HTR-8/SVneo (cell line): ENCODE data around the gene KISS1R.
"Not testable (repeated sequence)": the region's sequence is repeated elsewhere in the genome, so short reads cannot be mapped to it uniquely, and the experiment has no call there.

Experiments
- DNase-seq: peaks from one replicate; pipeline ENCODE4 v3.0.0; 2011; ENCODE audit warnings: low spot score, mixed read lengths; ENCODE audit not compliant: insufficient read length
- FAIRE-seq: peaks from 2 replicates; lab custom pipeline; 2011; peaks lifted over from hg19 to GRCh38; lab: Jason Lieb, UNC

KISS1R gene

DNA sequence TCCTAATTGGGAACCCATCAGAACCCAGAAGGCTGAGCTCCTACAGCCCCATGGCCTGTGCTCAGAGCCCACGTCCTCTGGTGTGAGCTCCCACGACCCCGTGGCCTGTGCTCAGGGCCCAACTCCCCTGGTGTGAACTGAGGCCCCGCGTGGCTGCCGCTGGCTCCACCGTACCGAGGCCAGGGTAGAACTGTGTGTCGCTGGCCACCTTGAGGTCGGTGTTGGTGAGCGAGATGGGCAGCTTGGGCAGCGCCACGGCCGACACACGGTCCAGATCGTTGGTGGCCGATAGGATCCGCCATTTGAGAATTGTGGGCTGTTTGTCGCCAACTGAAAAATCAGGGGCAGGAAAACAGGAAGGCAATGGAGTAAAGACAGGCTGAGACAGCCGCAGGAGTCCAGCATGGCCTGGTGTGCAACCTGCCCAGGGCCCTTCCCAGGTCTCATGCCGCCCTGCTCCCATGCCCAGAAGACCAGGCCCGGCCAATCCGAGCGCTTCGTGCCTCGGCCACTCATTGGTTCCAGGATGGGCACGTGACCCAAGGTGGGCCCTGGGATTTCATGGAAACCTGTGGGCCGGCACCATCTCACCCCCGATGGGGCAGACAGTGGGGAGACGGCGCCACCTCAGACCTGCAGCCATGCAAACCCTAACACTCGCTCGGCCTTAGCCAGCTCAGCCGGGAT is 35.6 kb upstream of the KISS1R start:
- DNase-seq (no peak), FAIRE-seq (no peak)

DNA sequence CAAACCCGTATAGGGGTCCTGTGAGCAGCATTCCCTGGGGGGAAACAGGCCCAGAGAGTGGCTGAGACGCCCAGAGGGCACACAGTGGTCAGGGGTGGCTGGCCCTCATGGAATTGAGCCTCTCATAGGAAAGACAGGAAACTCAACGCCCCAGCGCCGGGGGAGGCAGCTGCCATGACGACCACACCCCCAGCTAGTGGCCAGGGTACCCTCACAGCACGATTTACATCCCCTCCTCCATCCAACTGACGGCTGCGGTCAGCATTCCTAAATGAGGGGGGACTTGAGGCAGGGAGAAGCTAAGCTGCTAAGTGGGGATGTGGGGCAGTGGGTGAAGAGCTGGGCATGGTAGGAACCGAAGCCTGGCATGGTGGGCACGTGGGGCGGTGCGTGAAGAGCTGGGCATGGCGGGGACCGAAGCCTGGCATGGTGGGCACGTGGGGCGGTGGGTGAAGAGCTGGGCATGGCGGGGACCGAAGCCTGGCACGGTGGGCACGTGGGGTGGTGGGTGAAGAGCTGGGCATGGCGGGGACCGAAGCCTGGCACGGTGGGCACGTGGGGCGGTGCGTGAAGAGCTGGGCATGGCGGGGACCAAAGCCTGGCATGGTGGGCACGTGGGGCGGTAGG is 34.1 kb upstream of the KISS1R start:
- DNase-seq (no peak), FAIRE-seq (no peak)

DNA sequence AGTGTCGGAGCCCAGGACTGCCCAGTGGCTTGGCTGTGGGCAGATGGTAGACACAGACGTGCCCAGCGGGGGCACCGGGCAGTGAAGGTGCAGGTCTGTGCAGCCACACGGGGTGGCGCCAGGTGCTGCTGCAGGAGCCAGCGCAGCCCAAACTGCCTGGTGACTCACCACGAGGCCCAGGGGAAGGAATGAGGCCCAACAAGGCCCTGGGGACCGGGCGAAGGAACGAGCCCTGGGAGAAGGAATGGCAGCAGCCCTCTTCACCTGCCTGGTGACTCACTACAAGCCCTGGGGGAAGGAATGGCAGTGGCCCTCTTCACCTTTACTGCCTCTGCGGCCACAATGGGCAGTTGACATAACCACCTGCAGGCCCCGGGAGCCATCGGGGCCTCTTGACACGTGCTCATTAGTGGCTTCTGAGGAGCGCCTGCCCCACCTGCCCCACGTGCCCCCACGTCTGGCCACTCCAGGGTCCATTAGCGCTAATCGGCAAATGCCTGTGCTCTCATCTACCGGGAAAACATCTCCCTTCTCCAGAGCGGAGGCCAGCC is 33.4 kb upstream of the KISS1R start:
- DNase-seq (no peak), FAIRE-seq (no peak)

DNA sequence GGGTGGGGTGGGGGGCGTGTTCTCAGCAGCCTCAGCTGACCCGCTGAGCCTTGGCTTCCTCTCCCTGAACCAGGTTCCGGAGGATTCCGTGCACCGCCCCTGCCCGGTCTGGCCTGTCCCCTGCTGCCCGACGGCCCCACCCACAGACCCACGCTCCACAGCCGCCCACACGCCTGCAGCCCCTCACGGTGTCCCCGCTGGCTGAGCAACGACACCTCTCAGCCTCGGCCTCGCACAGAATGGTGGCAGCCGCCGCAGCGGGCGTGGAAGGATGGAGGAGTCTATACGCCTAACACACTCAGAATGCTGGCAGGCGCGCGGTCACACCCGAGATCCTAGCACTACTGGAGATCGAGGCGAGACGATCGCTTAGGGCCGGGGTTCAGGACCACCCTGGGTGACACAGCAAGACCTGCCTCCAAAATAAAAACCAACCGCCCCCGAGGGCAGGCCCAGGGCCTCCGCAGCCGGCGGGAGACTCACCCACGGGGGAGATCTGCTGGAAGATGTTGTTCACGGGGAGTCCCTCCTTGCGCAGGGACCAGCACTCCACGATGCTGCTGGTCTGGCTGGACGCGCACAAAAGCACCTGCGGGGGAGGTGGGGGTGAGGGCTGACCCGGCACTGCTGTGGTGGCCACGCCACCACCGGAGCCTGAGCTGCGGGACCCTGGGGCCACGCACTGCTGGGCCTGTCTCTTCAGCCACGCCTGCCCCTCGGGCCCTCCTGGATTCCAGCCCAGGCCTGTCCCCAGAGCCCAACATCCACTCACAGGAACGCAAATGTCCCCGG is 32.5 kb upstream of the KISS1R start:
- FAIRE-seq: no peak

DNA sequence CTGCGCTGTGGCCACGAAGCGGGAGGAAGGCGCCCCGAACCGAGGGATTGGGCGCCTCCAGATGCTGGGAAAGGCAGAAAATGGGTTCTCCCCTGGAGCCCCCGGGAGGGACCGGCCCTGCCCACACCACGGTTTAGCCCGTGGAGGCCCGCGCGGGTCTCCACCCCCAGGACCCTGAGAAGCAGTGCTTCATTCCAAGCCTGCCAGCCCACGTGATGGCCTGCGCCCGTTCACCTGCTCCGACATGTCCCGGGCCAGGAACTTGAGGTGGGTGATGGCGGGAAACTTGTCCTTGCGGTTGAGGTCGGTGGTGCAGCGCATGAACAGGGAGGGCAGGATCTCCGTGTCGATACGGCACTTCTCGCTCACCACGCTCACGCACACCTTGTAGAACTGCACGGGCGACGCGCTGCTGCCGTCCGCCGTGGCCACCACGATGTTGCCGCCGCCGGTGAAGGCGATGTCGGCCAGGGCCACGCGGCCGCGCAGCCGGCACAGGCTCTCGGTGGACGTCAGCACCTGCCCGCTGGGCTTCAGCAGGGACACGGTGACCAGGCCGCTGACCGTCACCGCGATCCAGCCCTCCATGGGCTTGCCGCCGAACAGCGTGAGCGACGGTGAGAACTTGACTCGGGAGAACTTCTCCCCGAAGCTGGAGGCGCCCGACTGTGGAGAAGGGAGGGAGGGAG is 31.5 kb upstream of the KISS1R start:
- DNase-seq: no peak
- no peak for FAIRE-seq

More for the DNA sequence above, 32.5 kb upstream of the KISS1R start:
- DNase-seq: no peak

DNA sequence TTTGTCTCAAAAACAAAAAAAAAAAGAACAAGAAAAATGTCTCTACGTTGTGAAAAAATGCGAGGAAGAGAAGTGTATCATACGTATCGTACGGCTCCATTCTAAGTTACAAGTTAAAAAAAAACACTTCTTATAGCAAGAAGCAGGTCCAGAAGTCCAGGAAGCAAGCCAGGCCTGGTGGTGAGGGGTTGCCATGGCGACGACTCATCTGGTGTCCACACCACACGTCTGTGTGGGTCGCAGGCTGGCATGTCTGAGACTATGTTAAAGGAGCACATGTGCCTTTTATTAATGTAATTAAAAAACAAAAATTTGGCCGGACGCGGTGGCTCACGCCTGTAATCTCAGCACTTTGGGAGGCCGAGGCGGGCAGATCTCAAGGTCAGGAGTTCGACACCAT is 30.1 kb upstream of the KISS1R start:
- DNase-seq (no peak), FAIRE-seq (no peak)

DNA sequence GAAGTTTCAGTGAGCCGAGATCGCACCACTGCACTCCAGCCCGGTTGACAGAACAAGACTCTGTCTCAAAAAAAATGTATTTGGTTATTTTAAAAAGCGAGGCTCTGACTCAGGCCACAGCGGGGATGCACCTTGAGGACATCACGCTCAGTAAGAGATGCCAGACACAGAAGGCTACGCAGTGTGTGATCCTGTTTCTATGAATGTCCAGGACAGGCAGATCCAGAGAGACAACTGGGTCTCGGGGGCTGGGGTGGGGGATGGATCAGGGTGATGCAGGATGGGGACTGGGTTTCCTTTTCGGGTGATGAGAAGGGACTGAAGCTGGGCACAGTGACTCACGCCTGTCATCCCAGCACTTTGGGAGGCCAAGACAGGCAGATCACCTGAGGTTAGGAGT is 29.5 kb upstream of the KISS1R start:
- DNase-seq (no peak), FAIRE-seq (no peak)

DNA sequence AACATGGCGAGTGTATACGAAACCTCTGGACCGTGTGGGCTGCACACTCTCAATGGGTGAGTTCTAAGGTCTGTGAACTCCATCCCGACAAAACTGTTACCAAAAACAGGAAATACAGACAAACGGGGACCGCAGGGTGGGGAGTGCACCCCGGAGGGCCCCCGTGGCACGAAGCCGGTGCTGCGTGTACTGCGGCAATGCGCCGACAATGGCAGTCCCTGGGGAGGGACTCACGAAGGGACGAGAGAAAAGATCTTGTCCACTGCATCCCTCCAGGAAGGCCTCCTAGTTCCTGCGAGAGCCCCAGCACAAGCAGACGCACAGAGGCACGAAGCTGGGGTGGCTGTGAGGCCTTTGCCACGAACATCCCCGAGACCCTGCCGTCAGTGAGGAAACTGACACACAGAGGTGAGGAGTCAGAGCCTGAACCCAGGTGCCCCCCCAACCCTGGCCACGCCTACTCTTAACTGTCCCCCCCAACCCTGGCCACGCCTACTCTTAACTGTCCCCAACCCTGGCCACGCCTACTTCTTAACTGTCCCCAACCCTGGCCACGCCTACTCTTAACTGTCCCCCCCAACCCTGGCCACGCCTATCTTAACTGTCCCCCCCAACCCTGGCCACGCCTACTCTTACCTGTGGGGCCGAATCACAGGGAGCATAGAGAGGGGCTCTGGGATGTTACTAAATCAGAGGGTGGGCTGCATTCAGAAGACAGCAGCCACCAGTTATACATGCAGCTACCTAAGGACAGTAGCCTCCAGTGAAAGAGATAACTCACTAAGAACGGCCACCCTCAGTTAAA is 28.4 kb upstream of the KISS1R start:
- DNase-seq: no peak
- no peak for FAIRE-seq

DNA sequence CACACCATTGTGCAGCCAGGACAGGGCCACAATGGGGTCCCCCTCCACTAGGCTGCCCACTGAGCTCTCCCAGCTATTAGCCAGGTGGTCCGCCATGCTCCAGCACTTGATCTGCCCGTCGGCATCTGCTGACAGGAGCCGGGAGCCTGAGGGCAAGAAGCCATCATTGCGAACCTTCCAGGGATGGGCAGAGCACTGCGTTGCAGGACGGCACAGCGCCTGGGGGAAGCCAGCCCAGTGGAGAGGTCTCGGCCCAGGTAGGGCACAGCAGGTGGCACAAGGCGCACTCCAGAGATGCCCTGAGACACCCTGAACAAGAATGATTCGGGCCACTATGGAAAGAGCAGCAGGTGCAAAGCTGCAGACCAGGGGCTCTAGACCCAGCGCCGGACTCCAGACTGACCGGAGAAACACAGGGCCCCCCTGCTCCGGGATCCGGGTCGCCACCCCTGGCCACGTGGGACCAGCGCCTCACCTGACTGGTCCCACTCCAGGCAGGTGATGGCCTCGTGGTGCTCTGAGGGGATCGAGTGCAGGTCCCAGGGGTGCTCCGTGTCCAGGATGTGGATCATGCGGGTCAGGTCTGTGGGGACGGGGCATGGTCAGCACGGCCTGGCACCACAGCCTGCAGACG is 27.4 kb upstream of the KISS1R start:
- FAIRE-seq: no peak
- no peak for DNase-seq

DNA sequence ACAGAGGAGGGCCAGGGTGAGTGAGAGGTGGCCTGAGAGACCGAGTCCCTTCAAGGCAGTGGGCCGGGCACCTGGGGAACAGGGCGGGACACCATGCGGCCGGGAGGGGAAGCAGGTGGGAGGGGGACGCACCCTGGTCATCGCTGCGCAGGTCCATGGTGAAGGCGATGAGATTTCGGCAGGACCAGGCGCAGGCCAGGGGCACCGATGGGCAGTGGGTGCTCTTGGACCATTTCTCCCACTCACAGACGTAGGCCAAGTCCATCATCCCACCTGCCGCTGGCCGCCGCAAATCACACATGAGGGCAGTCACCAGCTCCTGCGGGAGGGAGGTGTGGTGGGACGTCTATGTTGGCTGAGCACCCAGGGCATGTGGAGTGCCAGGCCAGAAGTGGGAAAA is 26.3 kb upstream of the KISS1R start:
- FAIRE-seq: no peak
- DNase-seq: no peak

DNA sequence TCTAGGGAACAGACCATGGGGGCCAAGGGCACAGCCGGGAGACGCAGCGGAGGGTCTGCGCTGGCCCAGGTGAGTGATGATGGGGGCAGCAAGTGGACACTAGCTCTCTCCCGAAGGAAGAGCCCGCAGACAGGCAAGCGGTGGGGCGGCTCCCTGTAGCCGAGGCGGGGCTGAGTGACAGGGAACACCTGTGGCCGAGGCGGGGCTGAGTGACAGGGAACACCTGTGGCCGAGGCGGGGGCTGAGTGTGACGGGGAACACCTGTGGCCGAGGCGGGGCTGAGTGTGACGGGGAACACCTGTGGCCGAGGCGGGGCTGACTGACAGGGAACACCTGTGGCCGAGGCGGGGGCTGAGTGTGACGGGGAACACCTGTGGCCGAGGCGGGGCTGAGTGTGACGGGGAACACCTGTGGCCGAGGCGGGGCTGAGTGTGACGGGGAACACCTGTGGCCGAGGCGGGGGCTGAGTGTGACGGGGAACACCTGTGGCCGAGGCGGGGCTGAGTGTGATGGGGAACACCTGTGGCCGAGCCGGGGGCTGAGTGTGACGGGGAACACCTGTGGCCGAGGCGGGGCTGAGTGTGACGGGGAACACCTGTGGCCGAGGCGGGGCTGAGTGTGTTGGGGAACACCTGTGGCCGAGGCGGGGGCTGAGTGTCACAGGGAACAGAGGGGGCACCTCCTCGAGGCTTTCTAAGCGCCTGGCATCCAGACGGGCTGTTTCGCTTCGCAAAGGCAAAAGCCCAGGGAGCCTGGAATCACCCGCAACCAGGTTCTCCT is 25.5 kb upstream of the KISS1R start:
- not testable (repeated sequence) for FAIRE-seq, DNase-seq

DNA sequence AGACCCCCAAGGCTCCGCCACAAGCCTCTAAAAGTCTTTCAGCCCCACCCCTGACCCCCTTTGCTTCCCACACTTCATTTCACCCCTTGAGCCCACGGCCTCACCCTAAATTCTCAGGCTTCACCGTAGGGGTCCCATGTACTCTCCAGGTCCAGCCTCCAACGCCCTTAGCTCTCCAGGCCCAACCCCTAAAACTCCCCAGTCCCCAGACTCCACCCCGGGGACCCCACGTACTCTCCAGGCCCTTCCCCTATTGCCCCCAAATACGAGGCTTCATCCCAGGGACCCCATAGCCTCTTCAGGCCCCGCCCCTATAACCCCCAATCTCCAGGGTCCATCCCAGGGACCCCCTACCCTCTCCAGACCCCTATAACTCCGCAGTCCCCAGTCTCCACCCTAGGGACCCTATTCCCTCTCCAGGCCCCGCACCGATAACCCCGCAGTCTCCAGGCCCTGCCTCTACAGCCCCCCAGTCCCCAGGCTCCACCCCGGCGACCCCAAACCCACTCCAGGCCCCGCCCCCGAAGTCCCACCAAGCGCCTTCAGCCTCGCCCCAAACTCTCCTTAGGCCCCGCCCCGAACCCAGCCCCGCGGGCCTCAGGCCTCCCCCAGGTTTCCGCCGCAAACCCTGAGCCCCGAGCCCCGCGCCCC is 24.8 kb upstream of the KISS1R start:
- DNase-seq (no peak), FAIRE-seq (no peak)

DNA sequence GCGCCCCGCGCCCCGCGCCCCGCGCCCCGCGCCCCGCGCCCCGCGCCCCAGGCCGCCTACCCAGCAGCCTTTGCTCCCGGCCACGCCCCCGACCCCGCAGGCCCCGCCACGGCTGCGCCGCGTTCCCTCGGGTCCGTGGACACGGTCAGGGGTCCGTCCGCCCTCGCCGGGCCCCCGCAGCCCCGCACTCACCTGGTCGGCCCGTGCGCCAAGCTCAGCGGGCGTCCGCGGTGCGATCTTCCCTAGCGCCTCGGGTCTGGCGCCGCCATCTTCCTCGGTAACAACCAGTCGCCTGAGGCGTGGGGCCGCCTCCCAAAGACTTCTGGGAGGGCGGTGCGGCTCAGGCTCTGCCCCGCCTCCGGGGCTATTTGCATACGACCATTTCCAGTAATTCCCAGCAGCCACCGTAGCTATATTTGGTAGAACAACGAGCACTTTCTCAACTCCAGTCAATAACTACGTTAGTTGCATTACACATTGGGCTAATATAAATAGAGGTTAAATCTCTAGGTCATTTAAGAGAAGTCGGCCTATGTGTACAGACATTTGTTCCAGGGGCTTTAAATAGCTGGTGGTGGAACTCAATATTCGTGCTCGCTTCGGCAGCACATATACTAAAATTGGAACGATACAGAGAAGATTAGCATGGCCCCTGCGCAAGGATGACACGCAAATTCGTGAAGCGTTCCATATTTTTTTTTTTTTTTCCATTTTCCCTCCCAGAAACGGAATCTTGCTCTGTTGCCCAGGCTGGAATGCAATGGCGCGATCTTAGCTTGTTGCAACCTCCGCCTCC is 24.0 kb upstream of the KISS1R start, which contains the start of the genes MED16 and RNU6-9:
MED16 (minus strand) TSS at position 294 of the 796 bp plus-strand sequence. CDS start 2,056 bp downstream, outside the sequence.
RNU6-9 (plus strand) TSS at position 591 of the 796 bp plus-strand sequence.
- no peak for FAIRE-seq

DNA sequence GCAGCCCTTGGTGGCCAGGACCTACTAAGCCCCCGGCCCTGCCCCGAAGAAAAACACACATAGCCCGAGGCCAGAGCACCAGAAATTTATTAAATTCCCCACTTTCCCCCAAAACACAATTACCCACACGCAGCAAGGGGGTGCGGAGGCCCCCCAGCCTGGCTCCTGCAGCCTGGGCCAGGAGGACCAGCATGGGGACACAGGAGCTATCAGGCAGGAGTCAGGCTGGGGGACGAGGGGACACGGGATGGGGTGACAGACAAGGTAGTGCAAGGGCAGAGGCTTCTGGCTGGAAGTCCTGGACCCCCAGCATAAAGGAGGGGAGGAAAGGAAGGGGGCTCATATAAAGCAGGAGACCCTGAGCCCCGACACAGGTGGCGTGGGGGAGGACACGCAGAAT is 20.7 kb upstream of the KISS1R start:
- FAIRE-seq (no peak), DNase-seq (no peak)

More for the DNA sequence above, 24.0 kb upstream of the KISS1R start, which contains the start of the genes MED16 and RNU6-9:
- peak; percentile 90 for DNase-seq

DNA sequence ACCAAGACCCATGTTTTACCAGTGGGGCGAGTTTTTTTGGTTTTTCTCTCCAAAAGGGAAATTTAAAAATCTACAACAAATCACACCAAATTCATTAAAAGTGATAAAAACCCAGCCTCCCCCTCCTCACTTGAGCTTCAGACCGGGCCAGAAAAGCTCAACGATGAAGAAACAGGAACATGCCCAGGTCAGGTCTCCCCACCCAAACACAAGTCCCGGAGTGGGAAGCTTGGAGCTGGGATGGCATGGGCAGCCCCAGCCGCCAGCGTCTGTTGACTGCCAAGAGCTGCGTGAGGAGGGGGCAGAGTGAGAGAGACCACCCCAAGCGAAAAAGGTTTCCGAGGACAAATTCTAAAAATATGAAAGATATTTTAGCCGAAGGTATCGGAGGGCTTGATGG is 20.1 kb upstream of the KISS1R start:
- DNase-seq (no peak), FAIRE-seq (no peak)

DNA sequence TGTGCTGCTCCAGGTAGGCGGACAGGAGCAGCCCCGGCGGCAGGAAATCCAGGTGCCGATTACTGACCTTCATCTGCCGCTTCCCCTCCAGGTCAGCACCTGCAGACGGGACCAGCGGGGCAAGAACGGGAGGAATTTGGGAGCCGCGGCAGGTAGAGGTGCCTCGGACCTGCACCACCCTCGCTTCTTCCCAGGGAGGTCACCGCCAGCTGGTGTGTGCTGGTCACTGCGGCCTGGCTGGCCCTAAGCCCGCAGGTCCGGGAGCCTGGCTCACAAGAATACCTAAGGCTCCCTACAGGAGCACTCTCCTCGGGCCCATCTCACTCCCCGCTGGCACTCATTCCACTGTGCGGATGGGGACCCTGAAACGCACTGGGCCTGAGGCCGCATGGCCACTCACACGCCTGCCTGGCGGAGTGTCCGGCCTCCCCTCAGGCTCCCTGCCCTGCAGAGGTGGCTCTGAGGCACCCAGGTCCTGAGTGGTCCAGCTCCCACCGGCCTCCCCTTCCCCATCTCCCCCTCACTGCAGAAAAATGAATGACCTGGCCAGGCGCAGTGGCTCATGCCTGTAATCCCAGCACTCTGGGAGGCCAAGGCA is 19.6 kb upstream of the KISS1R start:
- FAIRE-seq (no peak), DNase-seq (no peak)
